ENCODE data around the gene NINJ2. TPM values are rescaled to one million over a fixed set of nuclear protein-coding genes. Genes with fewer than 3 reads are reported as not detected.

NINJ2 gene
- total RNA-seq, 1 donor: 0.43 TPM

GRCh38 chr12:520119-520518 is 143.1 kb downstream of the NINJ2 start:
- no peak overlapping the region for H3K4me3 ChIP-seq (ENCODE audit: low read depth, low read length)
- no peak for TF ChIP-seq CTCF (IDR thresholded peaks at IDR 0.05; ENCODE audit: insufficient read depth, low read depth, low read length)
- no peak for DNase-seq (ENCODE audit: low read depth)

- no peak for DNase-seq (ENCODE audit: low read depth)
- no peak overlapping the region for H3K4me3 ChIP-seq (ENCODE audit: low read depth, low read length)
- no peak for TF ChIP-seq CTCF (IDR thresholded peaks at IDR 0.05; ENCODE audit: insufficient read depth, low read depth, low read length)
These were observed 145.7 kb downstream of the NINJ2 start for GRCh38 chr12:517538-517937.

Small RNA genes lying within 50 kb of the gene (small RNA-seq; reads per million reads assigned to genes)
- gene RNU7-103P: not detected

Other genes starting within 250 kb of the NINJ2 start
- under 0.01 TPM in 2 replicates for gene B4GALNT3, start 203.5 kb downstream of the NINJ2 start, total RNA-seq
- 70.5 and 92.4 TPM in 2 replicates for gene WNK1, start 89.1 kb upstream of the NINJ2 start, total RNA-seq

Data from fibroblast of villous mesenchyme (primary cell).